LNCaP clone FGC (cell line): ENCODE results near the gene HELQ.

Experiments
- DNase-seq: peaks from one replicate; pipeline ENCODE4 v3.0.0-alpha.2; 2011; ENCODE audit warnings: low read depth
- H3K4me3 ChIP-seq: 2 replicates; pipeline ENCODE4 v1.5.1; 2011; ENCODE audit warnings: mild to moderate bottlenecking, low read depth, low read length, control low read depth
- TF ChIP-seq, protein P1 (sequence below): IDR thresholded peaks from 2 replicates; pipeline ENCODE4 v1.5.1; 2012; ENCODE audit warnings: mild to moderate bottlenecking; ENCODE audit not compliant: control insufficient read depth, insufficient read depth; ENCODE audit errors: extremely low read depth

HELQ gene

DNA sequence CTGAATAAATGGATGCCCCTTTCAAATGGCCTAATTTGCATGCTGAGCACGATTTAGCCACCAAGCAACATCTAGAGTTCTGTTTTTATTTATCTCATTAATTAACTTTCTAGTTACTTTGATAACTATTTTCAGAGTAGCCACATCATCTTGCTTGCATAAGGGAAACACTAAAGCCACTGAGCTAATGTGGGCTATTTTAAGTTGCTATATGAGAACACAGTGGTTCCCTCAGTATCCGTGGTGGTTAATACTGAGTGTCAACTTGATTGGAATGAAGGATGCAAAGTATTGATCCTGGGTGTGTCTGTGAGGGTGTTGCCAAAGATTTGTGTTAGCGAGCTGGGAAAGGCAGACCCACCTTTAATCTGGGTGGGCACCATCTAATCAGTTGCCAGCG is 95.6 kb downstream of the HELQ start:
- H3K4me3 ChIP-seq, result no peak overlapping the region
- TF ChIP-seq, protein P1, sequence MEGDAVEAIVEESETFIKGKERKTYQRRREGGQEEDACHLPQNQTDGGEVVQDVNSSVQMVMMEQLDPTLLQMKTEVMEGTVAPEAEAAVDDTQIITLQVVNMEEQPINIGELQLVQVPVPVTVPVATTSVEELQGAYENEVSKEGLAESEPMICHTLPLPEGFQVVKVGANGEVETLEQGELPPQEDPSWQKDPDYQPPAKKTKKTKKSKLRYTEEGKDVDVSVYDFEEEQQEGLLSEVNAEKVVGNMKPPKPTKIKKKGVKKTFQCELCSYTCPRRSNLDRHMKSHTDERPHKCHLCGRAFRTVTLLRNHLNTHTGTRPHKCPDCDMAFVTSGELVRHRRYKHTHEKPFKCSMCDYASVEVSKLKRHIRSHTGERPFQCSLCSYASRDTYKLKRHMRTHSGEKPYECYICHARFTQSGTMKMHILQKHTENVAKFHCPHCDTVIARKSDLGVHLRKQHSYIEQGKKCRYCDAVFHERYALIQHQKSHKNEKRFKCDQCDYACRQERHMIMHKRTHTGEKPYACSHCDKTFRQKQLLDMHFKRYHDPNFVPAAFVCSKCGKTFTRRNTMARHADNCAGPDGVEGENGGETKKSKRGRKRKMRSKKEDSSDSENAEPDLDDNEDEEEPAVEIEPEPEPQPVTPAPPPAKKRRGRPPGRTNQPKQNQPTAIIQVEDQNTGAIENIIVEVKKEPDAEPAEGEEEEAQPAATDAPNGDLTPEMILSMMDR, result no peak
- no peak for DNase-seq

DNA sequence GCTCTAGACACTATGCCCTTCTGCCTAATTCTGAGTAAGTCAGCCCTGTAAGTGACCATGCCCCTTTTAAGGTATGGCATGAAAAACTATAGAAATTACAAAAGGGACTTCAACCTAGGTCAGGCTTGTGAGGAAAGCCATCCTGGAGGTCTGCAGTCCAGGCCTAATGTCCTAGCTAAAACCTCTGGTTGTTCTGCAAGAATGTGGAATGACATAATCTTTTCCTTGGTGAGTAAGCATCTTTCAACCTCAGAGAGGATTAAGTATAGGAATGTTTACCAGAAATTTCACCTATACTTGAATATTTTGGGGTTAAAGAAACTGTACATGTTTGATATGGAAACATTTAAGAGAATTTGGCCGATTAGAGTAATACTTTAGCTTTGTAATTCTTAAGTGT is 97.2 kb downstream of the HELQ start:
- H3K4me3 ChIP-seq, result no peak overlapping the region
- TF ChIP-seq, protein P1, result no peak
- no peak for DNase-seq
